Keratinocyte (primary cell): Measurements from ENCODE around the gene SYT1. TPM values are rescaled to one million over a fixed set of nuclear protein-coding genes. Genes with fewer than 3 reads are reported as not detected.

ENCODE experiments used
- DNase-seq: peaks from one replicate; pipeline ENCODE4 v3.0.0-alpha.2; 2011; ENCODE audit warnings: low read depth, missing footprints, low spot score
- FAIRE-seq: peaks from 2 replicates; lab custom pipeline; 2011; peaks lifted over from hg19 to GRCh38; lab: Jason Lieb, UNC
- H2AFZ ChIP-seq: 2 replicates; pipeline ENCODE4 v1.6.0; 2012; ENCODE audit warnings: low read length, control low read depth, inconsistent platforms; ENCODE audit not compliant: control insufficient read depth
- H3K27ac ChIP-seq: 2 replicates; pipeline ENCODE4 v1.5.1; 2011; ENCODE audit warnings: low read length; ENCODE audit not compliant: control insufficient read depth, insufficient read depth
- H3K27me3 ChIP-seq: 3 replicates; pipeline ENCODE4 v1.6.0; 2011; ENCODE audit warnings: low read length; ENCODE audit not compliant: control insufficient read depth, insufficient read depth; ENCODE audit errors: extremely low read depth
- H3K36me3 ChIP-seq, 2 experiments: 2 replicates in 1 of 2; 3 replicates in 1 of 2; pipeline ENCODE4 v1.5.1; 2011; ENCODE audit warnings: low read length in 2 of 2, mild to moderate bottlenecking in 1 of 2; ENCODE audit not compliant: control insufficient read depth in 2 of 2, insufficient read depth in 2 of 2; ENCODE audit errors: extremely low read depth in 1 of 2
- H3K4me1 ChIP-seq: 3 replicates; pipeline ENCODE4 v1.5.1; 2011; ENCODE audit warnings: low read length; ENCODE audit not compliant: control insufficient read depth, insufficient read depth; ENCODE audit errors: extremely low read depth
- H3K4me2 ChIP-seq: 3 replicates; pipeline ENCODE4 v1.6.0; 2011; ENCODE audit warnings: low read depth, low read length; ENCODE audit not compliant: control insufficient read depth, insufficient read depth; ENCODE audit errors: extremely low read depth
- H3K4me3 ChIP-seq, 3 experiments: fragments of 200-600 bp in 1 of 3; sonication (generic) in 1 of 3; 2 replicates in 2 of 3; 3 replicates in 1 of 3; pipeline ENCODE4 v1.5.1; 2011 to 2016; ENCODE audit warnings: low read length in 3 of 3, mild to moderate bottlenecking in 3 of 3, control low read depth in 2 of 3, inconsistent platforms in 1 of 3, low read depth in 1 of 3, mixed read lengths in 1 of 3, mixed run types in 1 of 3, moderate library complexity in 1 of 3; ENCODE audit not compliant: control insufficient read depth in 2 of 3, insufficient read depth in 2 of 3; ENCODE audit errors: extremely low read depth in 1 of 3
- H3K79me2 ChIP-seq: 2 replicates; pipeline ENCODE4 v1.6.0; 2012; ENCODE audit warnings: low read length; ENCODE audit not compliant: control insufficient read depth, insufficient read depth
- H3K9ac ChIP-seq: 3 replicates; pipeline ENCODE4 v1.6.0; 2011; ENCODE audit warnings: low read length; ENCODE audit not compliant: control insufficient read depth, insufficient read depth; ENCODE audit errors: extremely low read depth
- H3K9me1 ChIP-seq: 3 replicates; pipeline ENCODE4 v1.6.0; 2011; ENCODE audit warnings: low read length; ENCODE audit not compliant: control insufficient read depth, insufficient read depth; ENCODE audit errors: extremely low read depth
- H3K9me3 ChIP-seq: 2 replicates; pipeline ENCODE4 v1.5.1; 2012; ENCODE audit warnings: low read depth, low read length; ENCODE audit not compliant: control insufficient read depth
- H4K20me1 ChIP-seq: 3 replicates; pipeline ENCODE4 v1.6.0; 2011; ENCODE audit warnings: low read length; ENCODE audit not compliant: control insufficient read depth, insufficient read depth; ENCODE audit errors: extremely low read depth
- EZH2 ChIP-seq: IDR thresholded peaks from one replicate; pipeline ENCODE4 v1.6.1; 2012; ENCODE audit warnings: inconsistent platforms, mild to moderate bottlenecking, low read length, moderate library complexity
- dilution Hi-C: fragments of 300-500 bp; cut with MboI; formaldehyde crosslinking; loops from one replicate; pipeline ENCODE4 v1.7.0; 2020; ENCODE audit warnings: low sequenced_read_pairs; ENCODE audit not compliant: extremely low pct_ligation_motif_present
- polyA plus RNA-seq, 5 experiments: library from polyadenylated mRNA; depleted of rRNA in 3 of 5; stranded (reverse) in 3 of 5; stranded (forward) in 1 of 5; unstranded in 1 of 5; fragments of >200 nt; gene quantifications; 1 replicate in 1 of 5; 2 replicates in 3 of 5; 3 replicates in 1 of 5; pipeline versions ENCODE4 v1.2.1 to v1.2.3, GENCODE V29; 2011 to 2012; ENCODE audit warnings: missing spikeins in 2 of 5, low read depth in 1 of 5, low replicate concordance in 1 of 5
- TF ChIP-seq, protein P1 (sequence below), 3 experiments: IDR thresholded peaks in 1 of 3; conservative IDR thresholded peaks in 1 of 3; optimal IDR thresholded peaks in 1 of 3; 2 replicates in 2 of 3; 3 replicates in 1 of 3; pipeline versions ENCODE3 to v1.5.1; 2011; ENCODE audit warnings: low read length in 3 of 3, mild to moderate bottlenecking in 3 of 3, moderate library complexity in 2 of 3, control low read depth in 1 of 3, inconsistent platforms in 1 of 3; ENCODE audit not compliant: insufficient read depth in 2 of 3; ENCODE audit errors: extremely low read depth in 1 of 3

The SYT1 gene
- polyA plus RNA-seq, 1 donor (not counting 4 experiments of a cell fraction or from before 2014, with no cell fraction given), result 6.1 TPM

DNA sequence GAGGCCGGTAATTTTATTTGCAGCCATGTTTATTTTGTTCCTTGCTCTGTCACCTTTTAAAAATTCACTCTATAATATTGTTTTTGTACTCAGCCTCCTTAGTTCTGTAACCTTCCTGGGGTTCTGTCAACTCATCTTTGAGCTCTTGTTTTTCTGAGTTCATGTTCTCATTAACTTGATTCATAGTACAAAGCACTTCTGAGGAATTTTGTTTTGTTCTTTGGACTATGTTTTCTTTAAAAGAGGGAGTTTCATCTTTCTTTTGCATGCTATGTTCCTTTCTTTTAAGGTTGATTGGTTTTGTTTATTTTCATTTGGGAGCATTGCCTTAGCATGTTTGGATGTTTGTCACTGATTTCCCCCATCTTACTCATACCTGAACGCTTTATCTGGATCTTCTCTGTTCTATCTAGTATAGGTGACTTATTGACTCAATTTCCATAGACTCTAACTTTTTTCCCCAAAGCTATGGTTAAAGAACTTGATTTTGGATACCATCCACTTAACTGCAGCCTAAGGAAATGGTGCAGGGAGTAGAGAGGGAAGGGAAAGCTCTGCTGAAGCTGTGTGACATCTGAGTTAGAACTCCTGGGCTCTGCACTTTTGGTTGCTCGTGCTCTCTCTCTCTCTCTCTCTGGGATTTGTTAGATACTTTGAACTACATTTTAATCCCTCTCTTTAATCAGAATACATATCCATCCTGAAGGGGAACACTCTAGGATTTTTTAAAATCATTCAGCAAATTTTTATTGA lies 557.7 kb downstream of the SYT1 start:
- H3K27ac ChIP-seq, result peak overlapping the region; percentile 0
- H3K9me1 ChIP-seq, result no peaks in the 10 kb centered on the region
- H3K4me3 ChIP-seq, result no peak overlapping the region
- H3K4me1 ChIP-seq, result peaks cover 48% of the 10 kb centered on the region
- H3K27me3 ChIP-seq, result no peaks in the 10 kb centered on the region
- no peak for FAIRE-seq
- H3K36me3 ChIP-seq, result no peaks in the 10 kb centered on the region
- dilution Hi-C loops, result no loop called here
- H3K9ac ChIP-seq, result no peak overlapping the region
- no peak for DNase-seq
- H2AFZ ChIP-seq, result no peak overlapping the region
- H3K4me2 ChIP-seq, result no peak overlapping the region
- no peaks in the 10 kb centered on the region for H4K20me1 ChIP-seq
- TF ChIP-seq EZH2, result no peak
- TF ChIP-seq, protein P1, sequence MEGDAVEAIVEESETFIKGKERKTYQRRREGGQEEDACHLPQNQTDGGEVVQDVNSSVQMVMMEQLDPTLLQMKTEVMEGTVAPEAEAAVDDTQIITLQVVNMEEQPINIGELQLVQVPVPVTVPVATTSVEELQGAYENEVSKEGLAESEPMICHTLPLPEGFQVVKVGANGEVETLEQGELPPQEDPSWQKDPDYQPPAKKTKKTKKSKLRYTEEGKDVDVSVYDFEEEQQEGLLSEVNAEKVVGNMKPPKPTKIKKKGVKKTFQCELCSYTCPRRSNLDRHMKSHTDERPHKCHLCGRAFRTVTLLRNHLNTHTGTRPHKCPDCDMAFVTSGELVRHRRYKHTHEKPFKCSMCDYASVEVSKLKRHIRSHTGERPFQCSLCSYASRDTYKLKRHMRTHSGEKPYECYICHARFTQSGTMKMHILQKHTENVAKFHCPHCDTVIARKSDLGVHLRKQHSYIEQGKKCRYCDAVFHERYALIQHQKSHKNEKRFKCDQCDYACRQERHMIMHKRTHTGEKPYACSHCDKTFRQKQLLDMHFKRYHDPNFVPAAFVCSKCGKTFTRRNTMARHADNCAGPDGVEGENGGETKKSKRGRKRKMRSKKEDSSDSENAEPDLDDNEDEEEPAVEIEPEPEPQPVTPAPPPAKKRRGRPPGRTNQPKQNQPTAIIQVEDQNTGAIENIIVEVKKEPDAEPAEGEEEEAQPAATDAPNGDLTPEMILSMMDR (optimal IDR thresholded peaks at IDR 0.05 in 1 of 3, IDR thresholded peaks at IDR 0.05 in 1 of 3, conservative IDR thresholded peaks at IDR 0.05 in 1 of 3; ENCODE audit: extremely low read depth in 1 of 3, insufficient read depth in 2 of 3, low read length in 3 of 3), result no peak
- H3K9me3 ChIP-seq, result no peaks in the 10 kb centered on the region
- H3K79me2 ChIP-seq, result no peaks in the 10 kb centered on the region

DNA sequence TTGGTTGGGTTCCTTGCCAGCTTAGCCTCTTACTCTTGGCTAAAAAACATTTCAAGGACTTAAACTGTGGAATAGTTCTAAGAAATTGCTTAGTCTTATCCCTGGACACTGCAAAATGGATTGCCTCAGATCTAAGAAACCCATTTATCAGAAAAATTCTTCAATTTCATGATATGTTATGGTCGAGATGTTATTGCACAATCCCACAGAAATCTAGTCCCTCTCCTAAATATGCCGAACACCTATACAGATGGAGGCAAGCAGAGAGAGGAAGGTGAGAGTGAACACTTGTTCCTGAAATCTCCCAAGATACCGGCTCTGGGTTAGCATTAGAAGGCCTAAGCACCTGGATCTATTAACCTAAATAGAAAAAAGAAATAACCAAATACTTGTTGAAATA lies 559.0 kb downstream of the SYT1 start:
- H3K4me3 ChIP-seq, result no peak overlapping the region
- dilution Hi-C loops, result no loop called here
- DNase-seq, result no peak
- no peak for FAIRE-seq
- no peak overlapping the region for H3K27ac ChIP-seq
- no peak overlapping the region for H3K9ac ChIP-seq
- no peaks in the 10 kb centered on the region for H3K79me2 ChIP-seq
- no peaks in the 10 kb centered on the region for H3K9me1 ChIP-seq
- no peak overlapping the region for H3K4me2 ChIP-seq
- H3K27me3 ChIP-seq, result no peaks in the 10 kb centered on the region
- H2AFZ ChIP-seq, result no peak overlapping the region
- H3K36me3 ChIP-seq, result no peaks in the 10 kb centered on the region
- H3K4me1 ChIP-seq, result peaks cover 48% of the 10 kb centered on the region
- H4K20me1 ChIP-seq, result no peaks in the 10 kb centered on the region
- TF ChIP-seq, protein P1 (optimal IDR thresholded peaks at IDR 0.05 in 1 of 3, IDR thresholded peaks at IDR 0.05 in 1 of 3, conservative IDR thresholded peaks at IDR 0.05 in 1 of 3; ENCODE audit: extremely low read depth in 1 of 3, insufficient read depth in 2 of 3, low read length in 3 of 3), result no peak
- no peak for TF ChIP-seq EZH2
- H3K9me3 ChIP-seq, result no peaks in the 10 kb centered on the region
